ENCODE measurements around the gene CHMP4B.
A peak's percentile ranks its signal among the peaks of the same experiment; 100 is the strongest.

Gene CHMP4B

GRCh38 chr20:33833333-33833732, 22.2 kb downstream of the CHMP4B start:
- no peak for TF ChIP-seq CTCF (conservative IDR thresholded peaks at IDR 0.05; ENCODE audit: control insufficient read depth, insufficient read depth, low read depth, low read length)
- DNase-seq (ENCODE audit: low read depth), result no peak
- no peak overlapping the region for H3K4me3 ChIP-seq (ENCODE audit: control insufficient read depth, low read depth, low read length)

GRCh38 chr20:33835615-33836172, 24.5 kb downstream of the CHMP4B start:
- peak; percentile 71 for DNase-seq (ENCODE audit: low read depth)
- TF ChIP-seq CTCF (conservative IDR thresholded peaks at IDR 0.05; ENCODE audit: control insufficient read depth, insufficient read depth, low read depth, low read length), result no peak

GRCh38 chr20:33836277-33836676, 25.1 kb downstream of the CHMP4B start:
- TF ChIP-seq CTCF (conservative IDR thresholded peaks at IDR 0.05; ENCODE audit: control insufficient read depth, insufficient read depth, low read depth, low read length), result no peak
- no peak overlapping the region for H3K4me3 ChIP-seq (ENCODE audit: control insufficient read depth, low read depth, low read length)

More at GRCh38 chr20:33835615-33836172, 24.5 kb downstream of the CHMP4B start:
- H3K4me3 ChIP-seq (ENCODE audit: control insufficient read depth, low read depth, low read length), result no peak overlapping the region

GRCh38 chr20:33837096-33837830, 26.1 kb downstream of the CHMP4B start:
- no peak for DNase-seq (ENCODE audit: low read depth)
- H3K4me3 ChIP-seq (ENCODE audit: control insufficient read depth, low read depth, low read length), result no peak overlapping the region
- TF ChIP-seq CTCF (conservative IDR thresholded peaks at IDR 0.05; ENCODE audit: control insufficient read depth, insufficient read depth, low read depth, low read length), result no peak

More at GRCh38 chr20:33836277-33836676, 25.1 kb downstream of the CHMP4B start:
- DNase-seq (ENCODE audit: low read depth), result no peak

- H3K4me3 ChIP-seq (ENCODE audit: control insufficient read depth, low read depth, low read length), result no peak overlapping the region
- DNase-seq (ENCODE audit: low read depth), result no peak
- no peak for TF ChIP-seq CTCF (conservative IDR thresholded peaks at IDR 0.05; ENCODE audit: control insufficient read depth, insufficient read depth, low read depth, low read length)
Observed at GRCh38 chr20:33838035-33838864, 27.1 kb downstream of the CHMP4B start.

GRCh38 chr20:33839591-33839990, 28.4 kb downstream of the CHMP4B start:
- no peak overlapping the region for H3K4me3 ChIP-seq (ENCODE audit: control insufficient read depth, low read depth, low read length)
- DNase-seq (ENCODE audit: low read depth), result no peak
- no peak for TF ChIP-seq CTCF (conservative IDR thresholded peaks at IDR 0.05; ENCODE audit: control insufficient read depth, insufficient read depth, low read depth, low read length)
